K562 (cell line): Measurements from ENCODE around the gene FERMT3. TPM values are rescaled to one million over a fixed set of nuclear protein-coding genes. Genes with fewer than 3 reads are reported as not detected.
A peak's percentile ranks its signal among the peaks of the same experiment; 100 is the strongest.

ENCODE experiments used
- AFF4 ChIP-seq: sonication (generic); formaldehyde crosslinking; IDR thresholded peaks from 2 replicates; pipeline ENCODE4 v1.8.0; 2023; ENCODE audit warnings: mild to moderate bottlenecking, missing genetic modification reagents
- BCOR ChIP-seq: fragments of 450-650 bp; IDR thresholded peaks from 2 replicates; pipeline ENCODE4 v1.6.1; 2016
- EGR1 ChIP-seq: fragments of 450-650 bp; conservative IDR thresholded peaks from 2 replicates; pipeline ENCODE4 v1.6.1; 2017; ENCODE audit warnings: mild to moderate bottlenecking
- POLR2AphosphoS5 ChIP-seq: IDR thresholded peaks from 2 replicates; pipeline ENCODE4 v1.6.1; 2011; ENCODE audit warnings: mild to moderate bottlenecking, low read depth, low read length, moderate library complexity; ENCODE audit not compliant: control insufficient read depth, insufficient read depth
- RBM25 ChIP-seq: fragments of 200-400 bp; formaldehyde crosslinking; IDR thresholded peaks from 2 replicates; pipeline ENCODE4 v1.6.1; 2018; ENCODE audit warnings: low read length, low read depth, moderate library complexity; ENCODE audit not compliant: severe bottlenecking
- SP1 ChIP-seq: sonication (generic); formaldehyde crosslinking; IDR thresholded peaks from 2 replicates; pipeline ENCODE4 v1.8.1; 2022; ENCODE audit warnings: mild to moderate bottlenecking, missing genetic modification reagents
- TEAD1 ChIP-seq, 2 experiments: fragments of 450-650 bp in 1 of 2; sonication (generic) in 1 of 2; formaldehyde crosslinking; IDR thresholded peaks; 2 replicates each; pipeline versions ENCODE4 v1.4.0 to v1.8.0; 2020 to 2022; ENCODE audit warnings: mild to moderate bottlenecking in 2 of 2, missing genetic modification reagents in 1 of 2
- TFAP4 ChIP-seq: sonication (generic); formaldehyde crosslinking; IDR thresholded peaks from 2 replicates; pipeline ENCODE4 v1.8.0; 2022; ENCODE audit warnings: missing genetic modification reagents, mild to moderate bottlenecking, moderate library complexity, borderline replicate concordance
- THAP7 ChIP-seq: fragments of 250-450 bp; sonication (Bioruptor Pico); IDR thresholded peaks from 2 replicates; pipeline ENCODE4 v1.5.0; 2021
- ZBTB40 ChIP-seq, 2 experiments: fragments of 450-650 bp in 1 of 2; sonication (generic) in 1 of 2; formaldehyde crosslinking in 1 of 2; IDR thresholded peaks; 2 replicates each; pipeline versions ENCODE4 v1.7.1 to v1.9.0; 2016 to 2022; ENCODE audit warnings: inconsistent platforms in 1 of 2, mild to moderate bottlenecking in 1 of 2, missing genetic modification reagents in 1 of 2
- polyA plus RNA-seq, 8 experiments: library from polyadenylated mRNA; depleted of rRNA in 4 of 8; stranded (reverse) in 5 of 8; unstranded in 3 of 8; fragments of >200 nt; fragmentation: Nextera tagmentation in 2 of 8; fragmentation: Illumina TruSeq in 1 of 8; extraction: Ambion mirVana in 2 of 8; extraction: Trizol in 1 of 8; gene quantifications; 2 replicates each; pipeline versions ENCODE4 v1.2.1 to v1.2.3, GENCODE V29; 2011 to 2014; ENCODE audit warnings: inconsistent platforms in 1 of 8, missing spikeins in 1 of 8
- total RNA-seq, 7 experiments: library from RNA; depleted of rRNA in 6 of 7; stranded (reverse); fragments of >200 nt in 6 of 7; fragmentation: Illumina TruSeq in 2 of 7; extraction: Trizol in 2 of 7; gene quantifications; 2 replicates each; pipeline versions ENCODE4 v1.2.1 to v1.2.3, GENCODE V29; 2011 to 2021; ENCODE audit warnings: low replicate concordance in 1 of 7

The FERMT3 gene
- total and polyA plus RNA-seq, 9 of the 15 experiments (the other 6 are each of a cell fraction or from before 2014, with no cell fraction given) = 3.2 to 275 (median 79.7) TPM

- TF ChIP-seq AFF4 (CRISPR knock-in tag) (peak; percentile 0; the same call in 1 of the 2 replicates), ZBTB40 (IDR thresholded peaks at IDR 0.05) (peak; percentile 70), ZBTB40 (CRISPR knock-in tag; IDR thresholded peaks at IDR 0.05) (no peak), TFAP4 (CRISPR knock-in tag) (peak; percentile 25; the same call in 1 of the 2 replicates), POLR2AphosphoS5 (peak; percentile 89), THAP7 (CRISPR knock-in tag) (no peak), EGR1 (peak; percentile 97), BCOR (0 out of 2 replicates have a peak, but pooled peaks have one; percentile 21), SP1 (CRISPR knock-in tag) (peak; percentile 95), RBM25 (peak; percentile 96), TEAD1 (CRISPR knock-in tag; IDR thresholded peaks at IDR 0.05) (peak; percentile 95 to 99)
These were observed 20.6 kb upstream of the FERMT3 start, which contains the start of gene STIP1 (continued) for GRCh38 chr11:64185693-64186491.
